Subcutaneous abdominal adipose tissue (tissue), 5 donors: ENCODE results near the gene EHBP1L1.

Experiments used
- H3K27ac ChIP-seq: one replicate; pipeline ENCODE4 v1.7.0; 2013; ENCODE audit warnings: low read depth, mild to moderate bottlenecking, inconsistent platforms, low read length, moderate library complexity
- H3K27me3 ChIP-seq, 5 donors: one replicate each; pipeline ENCODE4 v1.7.0; 2013; ENCODE audit warnings: low read length in 5 of 5, inconsistent platforms in 1 of 5; ENCODE audit not compliant: control insufficient read depth in 5 of 5, insufficient read depth in 4 of 5
- H3K36me3 ChIP-seq, 5 donors: one replicate each; pipeline ENCODE4 v1.7.0; 2013; ENCODE audit warnings: low read length in 5 of 5; ENCODE audit not compliant: control insufficient read depth in 5 of 5, insufficient read depth in 5 of 5
- H3K4me1 ChIP-seq, 5 donors: one replicate each; pipeline ENCODE4 v1.7.0; 2013; ENCODE audit warnings: low read length in 5 of 5, mild to moderate bottlenecking in 3 of 5, moderate library complexity in 1 of 5; ENCODE audit not compliant: control insufficient read depth in 5 of 5, insufficient read depth in 5 of 5
- H3K4me3 ChIP-seq, 5 donors: one replicate each; pipeline ENCODE4 v1.7.0; 2013; ENCODE audit warnings: low read length in 5 of 5, low read depth in 1 of 5
- H3K9ac ChIP-seq, 5 donors: one replicate each; pipeline ENCODE4 v1.7.0; 2013; ENCODE audit warnings: low read length in 5 of 5, mild to moderate bottlenecking in 4 of 5, moderate library complexity in 3 of 5
- H3K9me3 ChIP-seq, 5 donors: one replicate each; pipeline ENCODE4 v1.7.0; 2013; ENCODE audit warnings: low read length in 5 of 5; ENCODE audit not compliant: control insufficient read depth in 5 of 5
- donor health status: healthy.
- donor health status: healthy.
- donor health status: healthy.
- donor health status: healthy.
- donor health status: healthy.

EHBP1L1 gene

DNA sequence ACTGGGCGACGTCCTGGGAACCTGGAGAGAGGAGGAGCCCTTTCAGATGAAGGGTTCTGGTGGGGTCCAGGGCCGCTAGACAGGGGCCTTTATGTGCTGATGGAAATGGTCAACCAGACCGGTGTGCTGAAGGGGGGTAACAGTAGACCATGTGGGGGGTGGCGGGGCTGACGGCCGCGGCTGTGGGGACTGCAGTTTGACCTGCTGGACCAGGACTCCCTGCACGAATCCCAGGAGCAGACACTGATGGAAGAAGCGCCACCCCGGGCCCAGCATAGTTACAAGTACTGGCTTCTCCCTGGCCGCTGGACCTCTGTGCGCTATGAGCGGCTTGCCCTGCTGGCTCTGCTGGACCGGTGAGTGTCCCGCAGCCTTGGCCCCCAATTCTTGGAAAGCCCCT lies 46.2 kb downstream of the EHBP1L1 start:
- peaks cover 0 to 96% (median 91%) of the 10 kb centered on the region in 5 donors for H3K36me3 ChIP-seq
- no peak overlapping the region for H3K27ac ChIP-seq
- peaks cover under 1 to 11% (median 5%) of the 10 kb centered on the region in 5 donors for H3K4me1 ChIP-seq

GRCh38 chr11:65623177-65623576 lies 47.3 kb downstream of the EHBP1L1 start:
- no peaks in the 10 kb centered on the region for H3K9me3 ChIP-seq
- peaks cover 0 to 5% (median 0%) of the 10 kb centered on the region in 5 donors for H3K4me1 ChIP-seq
- H3K36me3 ChIP-seq = peaks cover 0 to 96% (median 91%) of the 10 kb centered on the region in 5 donors
- H3K4me3 ChIP-seq = no peak overlapping the region
- no peak overlapping the region for H3K9ac ChIP-seq
- H3K27ac ChIP-seq = no peak overlapping the region
- no peaks in the 10 kb centered on the region for H3K27me3 ChIP-seq

More for the DNA sequence above, 46.2 kb downstream of the EHBP1L1 start:
- no peaks in the 10 kb centered on the region for H3K9me3 ChIP-seq
- no peak overlapping the region for H3K9ac ChIP-seq
- H3K4me3 ChIP-seq = no peak overlapping the region
- H3K27me3 ChIP-seq = no peaks in the 10 kb centered on the region

- Histone ChIP-seq H3K27me3 (no peaks in the 10 kb centered on the region), H3K36me3 (peaks cover 0 to 96% (median 91%) of the 10 kb centered on the region in 5 donors)
These were observed 48.2 kb downstream of the EHBP1L1 start for GRCh38 chr11:65623852-65624616.

GRCh38 chr11:65624931-65625627 lies 49.2 kb downstream of the EHBP1L1 start:
- Histone ChIP-seq H3K9me3 (no peaks in the 10 kb centered on the region), H3K9ac (no peak overlapping the region), H3K27ac (no peak overlapping the region), H3K36me3 (peaks cover 0 to 96% (median 91%) of the 10 kb centered on the region in 5 donors), H3K4me1 (peaks cover 0 to 5% (median 0%) of the 10 kb centered on the region in 5 donors), H3K27me3 (no peaks in the 10 kb centered on the region), H3K4me3 (no peak overlapping the region)

More at GRCh38 chr11:65623852-65624616, 48.2 kb downstream of the EHBP1L1 start:
- H3K4me3 ChIP-seq = no peak overlapping the region
- H3K9ac ChIP-seq = peak overlapping the region in 1 of 5 donors; percentile 9
- no peak overlapping the region for H3K27ac ChIP-seq
- H3K4me1 ChIP-seq = peaks cover 0 to 5% (median 0%) of the 10 kb centered on the region in 5 donors
- H3K9me3 ChIP-seq = no peaks in the 10 kb centered on the region

DNA sequence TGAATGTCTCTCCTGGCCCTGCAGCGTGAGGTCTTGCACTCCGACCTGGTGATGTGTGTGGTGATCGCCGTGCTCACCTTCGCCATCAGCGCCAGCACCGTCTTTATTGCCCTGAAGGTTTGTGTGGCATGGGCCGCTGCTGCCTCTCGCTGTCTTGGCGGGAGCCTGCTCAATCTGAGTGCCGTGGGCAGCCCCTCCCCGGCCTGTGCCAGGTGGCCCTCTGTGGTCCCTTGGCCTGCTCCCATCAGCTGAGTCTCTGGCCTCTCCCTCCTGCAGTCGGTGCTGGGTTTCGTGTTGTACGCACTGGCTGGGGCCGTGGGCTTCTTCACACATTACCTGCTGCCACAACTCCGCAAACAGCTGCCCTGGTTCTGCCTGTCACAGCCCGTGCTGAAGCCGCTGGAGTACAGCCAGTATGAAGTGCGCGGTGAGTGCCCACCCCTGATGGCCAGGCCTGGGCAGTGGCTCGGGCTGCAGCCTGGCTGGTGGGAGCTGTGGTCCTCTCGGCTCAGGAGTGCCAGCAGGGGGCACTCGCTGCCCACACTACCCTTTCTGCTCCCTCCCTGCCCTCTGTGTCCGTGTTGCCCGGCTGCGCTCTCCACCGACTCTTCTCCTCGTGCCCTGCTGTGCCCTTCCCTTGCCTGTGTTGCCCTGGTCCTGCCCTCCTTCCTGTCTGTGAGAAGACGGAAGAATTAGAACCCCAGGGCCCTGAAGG lies 49.9 kb downstream of the EHBP1L1 start:
- H3K4me3 ChIP-seq = no peak overlapping the region
- no peaks in the 10 kb centered on the region for H3K27me3 ChIP-seq
- H3K9ac ChIP-seq = no peak overlapping the region
- H3K4me1 ChIP-seq = peaks cover 0 to 5% (median 0%) of the 10 kb centered on the region in 5 donors
- no peak overlapping the region for H3K27ac ChIP-seq
- H3K36me3 ChIP-seq = peaks cover 0 to 96% (median 91%) of the 10 kb centered on the region in 5 donors
- H3K9me3 ChIP-seq = no peaks in the 10 kb centered on the region

DNA sequence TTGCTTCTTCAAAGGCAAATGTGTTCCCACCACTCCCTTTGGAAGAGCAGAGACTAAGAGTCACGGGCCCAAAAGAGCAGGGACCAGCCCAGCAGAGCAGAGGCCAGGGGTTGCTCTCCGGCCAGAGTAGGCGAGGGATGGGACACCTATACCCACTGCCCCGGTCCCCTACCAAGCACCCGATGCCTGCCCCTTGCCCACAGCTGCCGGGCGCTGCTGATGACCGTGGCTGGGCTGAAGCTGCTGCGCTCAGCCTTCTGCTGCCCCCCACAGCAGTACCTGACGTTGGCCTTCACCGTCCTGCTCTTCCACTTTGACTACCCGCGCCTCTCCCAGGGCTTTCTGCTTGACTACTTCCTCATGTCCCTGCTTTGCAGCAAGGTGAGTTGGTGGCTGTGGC lies 51.3 kb downstream of the EHBP1L1 start:
- Histone ChIP-seq H3K4me1 (peaks cover 0 to 5% (median 0%) of the 10 kb centered on the region in 5 donors), H3K9me3 (no peaks in the 10 kb centered on the region), H3K27ac (no peak overlapping the region), H3K4me3 (no peak overlapping the region), H3K36me3 (peaks cover 0 to 95% (median 89%) of the 10 kb centered on the region in 5 donors), H3K27me3 (no peaks in the 10 kb centered on the region), H3K9ac (no peak overlapping the region)

DNA sequence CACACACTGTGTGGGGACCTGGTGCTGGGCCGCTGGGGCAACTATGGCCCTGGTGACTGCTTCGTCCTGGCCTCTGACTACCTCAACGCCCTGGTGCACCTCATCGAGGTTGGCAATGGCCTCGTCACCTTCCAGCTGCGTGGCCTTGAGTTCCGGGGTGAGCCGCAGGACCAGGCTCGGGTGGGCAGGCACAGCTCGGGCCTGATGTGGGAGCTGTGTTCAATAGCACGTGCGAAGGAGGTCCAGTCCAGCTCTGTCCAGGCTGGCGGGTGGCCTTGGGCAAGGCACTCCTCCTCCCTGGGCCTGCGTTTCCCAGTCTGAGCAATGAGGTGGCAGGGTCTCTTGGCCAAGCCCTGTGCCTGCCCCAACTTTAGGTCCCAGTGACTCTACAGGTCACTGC lies 53.7 kb downstream of the EHBP1L1 start:
- Histone ChIP-seq H3K9ac (no peak overlapping the region), H3K4me1 (peaks cover 0 to 5% (median 0%) of the 10 kb centered on the region in 5 donors), H3K36me3 (peaks cover 0 to 96% (median 84%) of the 10 kb centered on the region in 5 donors)

DNA sequence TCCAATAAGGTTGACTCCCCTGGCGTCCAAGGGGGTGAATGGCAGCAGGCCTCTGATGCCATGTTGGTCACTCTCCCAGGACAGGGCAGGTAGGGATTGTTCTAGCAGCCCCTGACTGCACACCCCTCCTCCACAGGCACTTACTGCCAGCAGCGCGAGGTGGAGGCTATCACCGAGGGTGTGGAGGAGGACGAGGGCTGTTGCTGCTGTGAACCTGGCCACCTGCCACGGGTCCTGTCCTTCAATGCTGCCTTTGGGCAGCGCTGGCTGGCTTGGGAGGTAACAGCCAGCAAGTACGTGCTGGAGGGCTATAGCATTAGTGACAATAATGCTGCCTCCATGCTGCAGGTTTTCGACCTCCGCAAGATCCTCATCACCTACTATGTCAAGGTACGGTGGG lies 54.4 kb downstream of the EHBP1L1 start:
- no peak overlapping the region for H3K27ac ChIP-seq
- H3K9ac ChIP-seq = no peak overlapping the region
- H3K36me3 ChIP-seq = peaks cover 0 to 96% (median 84%) of the 10 kb centered on the region in 5 donors
- no peaks in the 10 kb centered on the region for H3K9me3 ChIP-seq
- H3K4me3 ChIP-seq = no peak overlapping the region
- peaks cover 0 to 5% (median 0%) of the 10 kb centered on the region in 5 donors for H3K4me1 ChIP-seq
- no peaks in the 10 kb centered on the region for H3K27me3 ChIP-seq

More for the DNA sequence above, 53.7 kb downstream of the EHBP1L1 start:
- Histone ChIP-seq H3K9me3 (no peaks in the 10 kb centered on the region), H3K4me3 (no peak overlapping the region), H3K27ac (no peak overlapping the region), H3K27me3 (no peaks in the 10 kb centered on the region)

- Histone ChIP-seq H3K27ac (no peak overlapping the region), H3K36me3 (peaks cover 0 to 83% (median 71%) of the 10 kb centered on the region in 5 donors), H3K9me3 (no peaks in the 10 kb centered on the region), H3K9ac (no peak overlapping the region), H3K27me3 (no peaks in the 10 kb centered on the region), H3K4me1 (peaks cover 4 to 16% (median 13%) of the 10 kb centered on the region in 5 donors), H3K4me3 (no peak overlapping the region)
These were observed 57.7 kb downstream of the EHBP1L1 start for GRCh38 chr11:65633390-65634108.
